ENCODE measurements around the gene RPTN. TPM values are rescaled to one million over a fixed set of nuclear protein-coding genes. Genes with fewer than 3 reads are reported as not detected.

RPTN gene
- total RNA-seq, 1 donor from 2014 or later, result not detected

DNA sequence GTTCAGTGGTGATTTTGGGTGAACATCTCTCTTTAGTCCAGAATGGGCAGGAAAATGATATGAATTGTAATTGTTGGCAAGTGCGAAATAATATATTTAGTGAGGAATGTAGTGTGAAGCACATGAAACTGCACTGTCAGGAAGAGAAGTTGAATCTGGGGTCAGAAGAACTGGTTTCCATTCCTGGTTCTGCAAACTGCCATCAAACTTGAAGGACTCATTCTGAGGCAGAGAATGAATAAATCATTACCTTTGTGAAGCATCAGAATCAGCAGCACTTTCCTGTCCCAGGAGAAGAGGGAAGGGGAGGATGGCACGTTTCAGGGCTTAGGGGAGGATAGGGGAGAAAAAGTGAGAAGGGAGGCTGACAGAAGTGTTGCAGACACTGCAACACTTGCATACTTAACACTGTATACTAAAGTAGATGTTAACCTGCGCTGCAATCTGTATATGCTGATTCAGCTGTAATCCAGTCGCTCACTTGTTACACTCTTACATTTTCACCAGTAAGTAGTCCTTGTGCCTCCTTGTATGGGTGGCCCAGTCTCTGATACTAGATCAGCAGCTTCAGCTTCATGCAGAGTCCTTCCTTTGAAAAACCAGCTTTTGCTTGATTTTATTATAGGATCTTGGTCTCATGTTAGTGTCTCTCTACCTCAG lies 10.5 kb upstream of the RPTN start:
- Mint-ChIP-seq H3K9me3 (peaks cover 16% of the 10 kb centered on the region), H3K36me3 (ENCODE audit: low read depth) (no peaks in the 10 kb centered on the region), H3K27ac (ENCODE audit: unreplicated experiment) (no peak overlapping the region), H3K4me3 (no peak overlapping the region), H3K4me1 (no peaks in the 10 kb centered on the region), H3K27me3 (ENCODE audit: low read depth) (no peaks in the 10 kb centered on the region)
- TF ChIP-seq, protein P1, sequence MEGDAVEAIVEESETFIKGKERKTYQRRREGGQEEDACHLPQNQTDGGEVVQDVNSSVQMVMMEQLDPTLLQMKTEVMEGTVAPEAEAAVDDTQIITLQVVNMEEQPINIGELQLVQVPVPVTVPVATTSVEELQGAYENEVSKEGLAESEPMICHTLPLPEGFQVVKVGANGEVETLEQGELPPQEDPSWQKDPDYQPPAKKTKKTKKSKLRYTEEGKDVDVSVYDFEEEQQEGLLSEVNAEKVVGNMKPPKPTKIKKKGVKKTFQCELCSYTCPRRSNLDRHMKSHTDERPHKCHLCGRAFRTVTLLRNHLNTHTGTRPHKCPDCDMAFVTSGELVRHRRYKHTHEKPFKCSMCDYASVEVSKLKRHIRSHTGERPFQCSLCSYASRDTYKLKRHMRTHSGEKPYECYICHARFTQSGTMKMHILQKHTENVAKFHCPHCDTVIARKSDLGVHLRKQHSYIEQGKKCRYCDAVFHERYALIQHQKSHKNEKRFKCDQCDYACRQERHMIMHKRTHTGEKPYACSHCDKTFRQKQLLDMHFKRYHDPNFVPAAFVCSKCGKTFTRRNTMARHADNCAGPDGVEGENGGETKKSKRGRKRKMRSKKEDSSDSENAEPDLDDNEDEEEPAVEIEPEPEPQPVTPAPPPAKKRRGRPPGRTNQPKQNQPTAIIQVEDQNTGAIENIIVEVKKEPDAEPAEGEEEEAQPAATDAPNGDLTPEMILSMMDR (conservative IDR thresholded peaks at IDR 0.05), result no peak
- no peak for DNase-seq (ENCODE audit: low read depth, low spot score)

GRCh38 chr1:152168535-152168868 lies 9.5 kb upstream of the RPTN start:
- DNase-seq (ENCODE audit: low read depth, low spot score), result no peak
- TF ChIP-seq, protein P1 (conservative IDR thresholded peaks at IDR 0.05), result no peak
- peaks cover 21% of the 10 kb centered on the region for H3K9me3 Mint-ChIP-seq
- peaks cover 4% of the 10 kb centered on the region for H3K36me3 Mint-ChIP-seq (ENCODE audit: low read depth)
- no peaks in the 10 kb centered on the region for H3K27me3 Mint-ChIP-seq (ENCODE audit: low read depth)
- no peak overlapping the region for H3K4me3 Mint-ChIP-seq
- no peak overlapping the region for H3K27ac Mint-ChIP-seq (ENCODE audit: unreplicated experiment)
- no peaks in the 10 kb centered on the region for H3K4me1 Mint-ChIP-seq

DNA sequence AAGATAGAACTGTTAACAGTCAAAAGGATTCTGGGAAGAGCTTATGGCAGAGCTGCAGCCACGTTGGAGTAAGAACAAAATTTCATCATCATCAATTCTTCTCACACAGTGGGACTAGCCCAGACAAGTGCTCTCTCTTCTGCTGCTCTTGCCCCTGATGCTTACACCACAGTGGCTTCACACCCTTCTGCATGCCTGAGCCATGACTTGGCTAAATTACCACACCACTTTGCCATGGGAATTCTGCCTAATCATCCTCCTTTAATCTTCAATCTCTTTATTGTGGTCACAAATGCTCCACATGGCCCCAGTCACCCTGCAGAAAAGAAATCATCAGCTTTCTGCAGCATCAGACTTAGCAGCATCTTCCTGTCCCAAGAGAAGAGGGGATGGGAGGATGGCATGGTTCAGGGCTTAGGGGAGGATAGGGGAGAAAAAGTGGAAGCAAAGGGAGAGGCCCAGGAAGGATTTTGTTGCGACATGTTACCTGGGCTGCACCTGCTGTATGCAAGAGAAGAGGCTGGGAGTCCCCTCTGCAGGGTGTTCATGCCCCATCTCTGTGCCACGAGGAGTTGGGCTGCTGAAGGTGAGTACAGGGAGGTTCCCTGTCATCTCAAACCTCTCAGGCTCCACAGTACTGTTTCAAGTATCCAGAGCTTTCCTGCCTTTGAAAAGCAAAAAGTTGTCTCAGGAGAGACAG lies 9.0 kb upstream of the RPTN start:
- Mint-ChIP-seq H3K36me3 (ENCODE audit: low read depth) (peaks cover 4% of the 10 kb centered on the region), H3K4me3 (no peak overlapping the region), H3K4me1 (no peaks in the 10 kb centered on the region), H3K9me3 (peaks cover 18% of the 10 kb centered on the region), H3K27ac (ENCODE audit: unreplicated experiment) (no peak overlapping the region), H3K27me3 (ENCODE audit: low read depth) (no peaks in the 10 kb centered on the region)
- TF ChIP-seq, protein P1 (conservative IDR thresholded peaks at IDR 0.05), result no peak
- DNase-seq (ENCODE audit: low read depth, low spot score), result no peak

- H3K9me3 Mint-ChIP-seq, result peaks cover 18% of the 10 kb centered on the region
- DNase-seq (ENCODE audit: low read depth, low spot score), result no peak
- TF ChIP-seq, protein P1 (conservative IDR thresholded peaks at IDR 0.05), result no peak
- H3K4me1 Mint-ChIP-seq, result no peaks in the 10 kb centered on the region
- H3K4me3 Mint-ChIP-seq, result no peak overlapping the region
- H3K27me3 Mint-ChIP-seq (ENCODE audit: low read depth), result no peaks in the 10 kb centered on the region
- H3K36me3 Mint-ChIP-seq (ENCODE audit: low read depth), result peaks cover 4% of the 10 kb centered on the region
- H3K27ac Mint-ChIP-seq (ENCODE audit: unreplicated experiment), result no peak overlapping the region
Observed at GRCh38 chr1:152166966-152167365, 7.9 kb upstream of the RPTN start.

DNA sequence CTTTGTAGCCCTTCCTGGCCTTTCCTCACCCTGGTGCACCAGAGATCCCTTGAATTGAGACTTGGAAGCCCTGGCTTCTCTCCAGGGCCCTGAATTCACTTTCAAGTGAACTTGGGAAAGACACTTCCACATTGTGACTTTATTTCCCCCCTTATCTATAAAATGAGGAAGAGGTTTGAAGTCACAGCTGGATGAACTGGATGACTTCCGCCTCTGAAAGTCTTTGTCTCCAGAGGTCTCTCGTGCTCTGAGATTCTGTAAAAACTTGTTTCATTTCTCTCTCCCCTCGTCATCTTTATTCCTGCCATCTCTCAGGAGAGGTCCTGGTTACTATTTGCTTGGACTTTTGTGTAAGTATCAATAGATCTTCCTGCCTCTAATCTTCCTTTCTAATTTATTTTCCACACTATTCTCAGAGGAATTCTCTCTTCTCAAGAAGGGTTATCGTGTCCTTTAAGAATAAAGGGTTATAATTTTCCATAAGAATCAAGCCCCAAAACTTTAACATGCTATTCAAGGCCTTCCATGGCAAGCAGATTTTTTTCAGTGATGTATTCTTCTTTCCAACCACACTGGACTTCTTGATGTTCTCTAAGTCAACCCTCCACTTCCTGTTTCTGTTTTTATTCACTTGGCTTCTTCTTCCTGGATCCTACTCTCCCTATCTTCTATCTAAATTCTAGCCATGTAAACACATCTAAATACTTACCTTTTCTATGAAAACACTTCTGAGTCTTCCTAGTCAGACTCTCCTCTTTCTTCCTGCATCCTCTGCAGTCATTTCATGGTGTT lies 6.5 kb upstream of the RPTN start:
- Mint-ChIP-seq H3K27me3 (ENCODE audit: low read depth) (no peaks in the 10 kb centered on the region), H3K36me3 (ENCODE audit: low read depth) (peaks cover 4% of the 10 kb centered on the region), H3K27ac (ENCODE audit: unreplicated experiment) (no peak overlapping the region), H3K9me3 (peaks cover 22% of the 10 kb centered on the region), H3K4me3 (no peak overlapping the region), H3K4me1 (no peaks in the 10 kb centered on the region)
- DNase-seq (ENCODE audit: low read depth, low spot score), result no peak
- TF ChIP-seq, protein P1 (conservative IDR thresholded peaks at IDR 0.05), result no peak
